Mesenteric fat pad (tissue), 1 donor: Measurements from ENCODE around the gene CCDC14. TPM values are rescaled to one million over a fixed set of nuclear protein-coding genes. Genes with fewer than 3 reads are reported as not detected.

ENCODE experiments used
- total RNA-seq: library from RNA; stranded (reverse); fragmentation: NEBNext Ultra II Directional; extraction: Animal tissue kit (Norgen Biotek cat#: 25700); gene quantifications from one replicate; pipeline ENCODE4 v1.2.1, GENCODE V29; 2021
- donor health status: DM: yes; HTN: yes; CAD: no.

CCDC14 gene
- total RNA-seq, 1 donor from 2014 or later: 18.6 TPM

Other genes starting within 250 kb of the CCDC14 start
- gene MYLK, start 76.9 kb downstream of the CCDC14 start, total RNA-seq: 80.3 TPM
- gene ROPN1, start 30.9 kb upstream of the CCDC14 start, total RNA-seq: not detected
- 103 TPM for gene KALRN, start 72.1 kb upstream of the CCDC14 start, total RNA-seq